ENCODE results near the gene HLA-DOB.

The HLA-DOB gene

DNA sequence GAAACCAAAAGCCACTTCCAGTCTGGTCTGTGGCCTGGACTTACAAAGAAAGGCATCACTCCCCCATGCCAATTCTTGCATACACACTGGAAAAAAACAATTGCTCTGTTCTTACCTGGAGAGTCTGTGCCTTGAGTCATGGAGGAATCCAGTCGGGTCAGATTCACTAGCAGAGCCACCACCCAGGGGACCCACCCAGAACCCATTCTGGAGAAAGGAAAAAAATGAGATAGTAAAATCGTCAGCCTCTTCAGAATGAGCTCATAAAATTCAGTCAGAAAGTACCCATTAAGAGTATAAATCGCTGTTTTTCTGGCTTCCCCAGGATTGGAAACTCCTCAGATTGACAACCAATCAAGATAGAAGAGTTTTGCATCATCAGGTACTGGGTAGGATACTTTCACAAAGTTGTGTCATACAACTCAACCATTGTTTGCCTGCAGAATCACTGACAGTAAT lies at the start of gene HLA-DOB:
TSS of gene HLA-DOB (minus strand) at position 257 of the 459 bp plus-strand sequence. CDS start at position 206, 51 bp downstream.
- peak in 1 of 51 donors; percentile 6 for DNase-seq

DNA sequence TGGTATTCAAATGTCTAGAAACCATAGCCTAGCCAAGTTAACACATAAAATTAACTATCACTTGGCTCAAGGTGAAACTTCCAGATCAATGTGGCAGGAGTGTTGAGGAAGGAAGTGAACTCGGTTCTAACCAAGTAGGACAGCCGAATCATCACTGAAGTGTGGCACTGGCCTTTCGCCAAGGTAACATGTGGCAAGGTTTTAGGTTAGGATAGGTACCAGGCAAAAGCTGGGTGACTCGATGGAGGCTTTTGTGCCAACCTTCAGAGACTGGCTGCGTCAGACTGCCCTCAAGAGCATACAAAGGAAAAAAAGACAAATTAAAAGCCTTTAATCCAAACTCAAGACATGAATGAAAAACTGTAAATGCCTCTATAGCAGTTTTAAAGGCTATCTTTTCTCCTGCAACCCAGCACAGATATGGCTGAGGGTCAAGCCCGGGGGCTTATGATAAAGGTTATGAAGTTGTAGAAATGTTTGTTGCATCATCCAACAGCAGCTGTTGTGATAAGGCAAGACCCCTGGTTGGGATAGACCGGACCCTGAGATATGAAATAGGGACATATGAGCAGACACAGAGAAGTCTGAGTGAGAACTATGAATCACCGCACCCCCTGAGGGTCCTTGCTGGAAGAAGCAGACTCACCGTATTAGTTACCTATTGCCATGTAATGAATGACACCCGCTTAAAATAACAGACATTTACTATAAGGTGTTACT lies 49.1 kb upstream of the HLA-DOB start:
- DNase-seq = no peak

DNA sequence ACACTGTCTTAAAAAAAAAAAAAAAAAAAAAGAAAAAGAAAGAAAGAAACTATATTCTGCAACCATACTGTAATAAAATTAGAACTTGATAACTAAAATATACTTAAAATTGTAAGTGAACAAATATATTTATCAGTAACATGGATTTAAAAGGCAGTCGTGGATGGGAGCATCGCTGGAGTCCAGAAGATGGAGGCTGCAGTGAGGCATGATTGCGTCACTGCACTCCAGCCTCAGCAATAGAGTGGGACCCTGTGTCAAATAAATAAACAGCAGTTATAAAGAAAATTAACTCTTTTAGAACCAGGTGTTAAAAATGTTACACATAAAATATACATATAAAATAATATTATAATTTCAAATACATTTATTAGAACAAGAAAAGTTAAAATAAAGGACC lies 45.9 kb upstream of the HLA-DOB start:
- no peak for DNase-seq

- DNase-seq = no peak
These were observed 43.9 kb upstream of the HLA-DOB start for GRCh38 chr6:32860674-32861073.

DNA sequence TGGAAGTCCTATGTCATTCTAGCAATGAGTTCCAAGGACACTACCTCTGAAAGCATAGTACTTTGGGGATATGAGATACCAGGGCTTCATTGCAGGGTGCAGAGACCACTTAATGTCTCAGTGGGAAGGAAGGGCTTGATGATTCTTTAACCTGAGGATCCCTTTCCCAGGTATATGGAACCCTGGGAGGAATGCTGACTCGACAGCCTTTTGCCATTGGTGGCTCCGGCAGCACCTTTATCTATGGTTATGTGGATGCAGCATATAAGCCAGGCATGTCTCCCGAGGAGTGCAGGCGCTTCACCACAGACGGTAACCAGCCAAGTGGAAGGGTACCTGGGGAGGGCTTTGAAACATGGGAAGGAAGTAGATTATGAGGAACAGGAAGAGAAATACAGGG lies 41.4 kb upstream of the HLA-DOB start:
- no peak for DNase-seq

GRCh38 chr6:32857156-32857891 lies 40.5 kb upstream of the HLA-DOB start:
- DNase-seq = no peak

DNA sequence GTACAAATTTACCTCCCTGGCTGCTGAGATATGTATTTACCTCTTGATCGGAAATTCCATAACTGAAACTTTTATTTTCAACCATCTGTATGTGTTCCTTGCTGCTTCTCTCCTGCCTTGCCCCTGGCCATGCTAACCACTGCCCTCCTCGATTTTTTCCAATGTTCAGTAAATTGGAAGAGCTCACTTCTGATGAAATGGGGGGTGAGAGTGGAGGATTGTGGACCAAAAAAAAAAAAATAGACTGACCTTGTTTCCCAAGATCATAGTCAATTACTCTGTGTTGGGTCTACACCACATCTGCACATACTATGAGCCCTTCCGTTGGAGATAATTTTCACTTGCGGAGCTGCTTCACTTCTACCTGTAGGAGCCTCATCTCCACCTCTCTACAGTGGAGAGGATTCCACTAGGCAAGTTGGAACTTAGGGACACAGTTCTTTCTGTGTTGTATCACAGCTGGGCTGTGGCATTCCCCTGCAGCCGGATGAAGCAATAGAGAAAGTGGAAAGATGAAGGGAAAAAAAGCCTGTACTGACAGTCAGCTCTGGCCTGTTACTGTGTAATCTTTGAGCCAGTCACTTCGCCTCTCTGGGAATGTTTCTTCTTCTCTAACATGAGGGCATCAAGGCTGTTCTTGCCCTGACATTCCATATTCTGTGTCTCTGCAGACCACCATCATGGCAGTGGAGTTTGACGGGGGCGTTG lies 38.8 kb upstream of the HLA-DOB start:
- no peak for DNase-seq

GRCh38 chr6:32854376-32855178 lies 37.8 kb upstream of the HLA-DOB start:
- peak in 20 of 51 donors; percentile 10 to 80 (median 56) for DNase-seq

DNA sequence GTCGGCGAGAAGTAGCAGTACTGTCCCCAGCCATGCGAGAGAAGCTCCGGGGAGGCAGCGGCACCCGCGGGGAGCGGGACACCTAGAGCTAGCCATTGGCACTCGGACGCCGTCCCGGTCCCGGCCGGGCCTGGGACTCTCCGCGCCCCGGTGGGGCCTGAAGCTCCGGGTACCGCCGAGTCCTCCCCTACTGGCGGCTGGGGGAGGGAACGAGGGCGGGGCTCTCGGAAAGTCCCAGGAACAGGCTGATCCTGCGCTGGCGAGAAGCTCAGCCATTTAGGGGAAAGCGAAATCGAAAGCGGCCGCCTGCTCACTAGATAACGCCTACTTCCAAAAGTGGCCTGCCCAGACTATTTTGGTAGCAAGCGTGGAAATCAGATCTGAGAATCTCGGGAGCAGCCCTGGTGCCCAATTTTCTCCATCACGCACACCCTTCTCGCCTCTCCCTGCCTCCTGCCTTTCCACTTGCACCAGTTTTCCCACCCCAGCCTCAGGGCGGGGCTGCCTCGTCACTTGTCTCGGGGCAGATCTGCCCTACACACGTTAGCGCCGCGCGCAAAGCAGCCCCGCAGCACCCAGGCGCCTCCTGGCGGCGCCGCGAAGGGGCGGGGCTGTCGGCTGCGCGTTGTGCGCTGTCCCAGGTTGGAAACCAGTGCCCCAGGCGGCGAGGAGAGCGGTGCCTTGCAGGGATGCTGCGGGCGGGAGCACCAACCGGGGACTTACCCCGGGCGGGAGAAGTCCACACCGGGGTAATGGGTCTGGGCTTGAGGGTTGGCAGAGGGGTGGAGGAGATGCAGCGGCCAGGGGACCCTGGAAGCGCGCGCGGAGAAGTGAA lies 37.0 kb upstream of the HLA-DOB start, which contains the start of the genes PSMB9 and TAP1:
TSS of gene PSMB9 (plus strand) at position 652 of the 835 bp plus-strand sequence. CDS start at position 690, 38 bp downstream.
TSS of gene TAP1 (minus strand) at position 164 of the 835 bp plus-strand sequence. CDS start at position 96, 68 bp downstream.
- peak; percentile 57 to 99 (median 93) for DNase-seq

- DNase-seq = peak in 40 of 51 donors; percentile 28 to 82 (median 58)
These were observed 36.2 kb upstream of the HLA-DOB start for GRCh38 chr6:32852844-32853540.

DNA sequence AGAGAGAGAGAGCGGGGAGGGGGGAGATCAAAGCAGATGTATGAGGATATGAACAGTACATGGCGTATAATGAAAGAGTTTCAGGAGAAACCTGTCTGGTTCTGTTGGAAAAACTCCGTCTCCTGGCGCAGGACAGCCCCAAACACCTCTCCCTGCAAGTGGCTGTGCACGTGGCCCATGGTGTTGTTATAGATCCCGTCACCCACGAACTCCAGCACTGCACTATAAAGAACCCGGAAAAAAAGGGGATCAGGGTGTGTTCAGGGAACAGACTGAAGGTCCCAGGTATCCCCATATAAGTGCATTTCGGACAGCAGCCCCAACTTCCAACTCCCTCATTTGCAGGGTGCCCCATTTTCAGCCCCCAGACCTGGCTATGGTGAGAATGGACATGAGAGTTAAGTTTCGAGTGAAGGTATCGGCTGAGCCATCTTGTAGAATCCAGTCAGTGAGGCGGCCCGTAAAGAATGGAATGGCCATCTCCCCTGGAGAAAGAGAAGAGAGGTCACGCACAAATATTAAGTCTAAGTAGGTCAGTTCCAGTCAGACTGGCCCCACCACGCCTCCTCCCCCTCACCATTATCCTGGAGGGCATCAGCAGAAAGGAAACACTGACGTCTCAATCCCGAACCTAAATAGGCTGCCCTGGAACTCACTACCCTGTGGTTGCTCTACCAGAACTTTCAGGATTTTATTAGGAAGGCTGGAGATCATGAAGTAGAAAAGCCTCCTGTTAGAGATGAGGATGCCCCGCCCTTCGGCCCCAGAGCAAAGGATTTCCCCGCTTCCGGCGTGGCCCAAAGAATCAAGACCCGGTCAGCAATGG lies 35.4 kb upstream of the HLA-DOB start:
- peak in 7 of 51 donors; percentile 21 to 46 (median 31) for DNase-seq

DNA sequence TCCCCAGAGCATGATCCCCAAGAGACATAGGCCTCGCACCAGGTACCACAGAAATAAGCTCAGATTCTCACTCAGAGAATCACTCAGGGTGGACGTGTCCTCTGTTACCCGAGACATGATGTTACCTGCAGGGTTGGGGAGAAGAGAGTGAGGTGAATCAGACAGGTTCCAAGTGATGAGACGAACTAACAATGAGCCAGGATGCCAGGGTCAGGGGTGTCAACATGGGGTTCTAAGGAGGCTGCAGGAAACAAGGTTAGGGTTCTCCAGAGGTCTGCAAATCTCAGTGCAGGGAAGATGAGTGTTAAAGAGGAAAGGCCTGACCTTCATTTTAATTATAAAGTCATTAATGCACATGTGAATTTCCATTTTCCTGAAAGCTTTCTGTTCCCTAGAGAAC lies 34.2 kb upstream of the HLA-DOB start:
- DNase-seq = no peak

- DNase-seq = no peak
These were observed 32.3 kb upstream of the HLA-DOB start for GRCh38 chr6:32849126-32849525.

DNA sequence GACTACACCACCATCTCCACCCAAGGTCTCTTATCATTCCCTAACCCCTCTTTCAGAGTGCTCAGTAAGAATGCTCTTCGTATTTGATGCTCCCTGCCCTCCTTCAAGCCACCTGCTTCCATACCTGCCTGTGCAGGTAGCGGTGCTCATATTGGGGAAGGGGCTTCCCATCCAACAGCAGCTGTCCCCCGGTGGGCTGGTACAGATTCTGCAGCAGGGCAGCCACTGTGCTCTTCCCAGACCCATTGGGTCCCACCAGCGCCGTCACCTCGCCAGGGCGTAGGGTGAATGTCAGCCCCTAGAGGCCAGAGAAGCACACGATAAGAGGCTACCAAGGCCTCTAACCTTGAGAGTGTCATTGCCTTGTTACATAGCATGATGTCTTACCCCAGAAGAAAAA lies 31.0 kb upstream of the HLA-DOB start:
- no peak for DNase-seq

- no peak for DNase-seq
These were observed 30.2 kb upstream of the HLA-DOB start for GRCh38 chr6:32847004-32847403.

DNA sequence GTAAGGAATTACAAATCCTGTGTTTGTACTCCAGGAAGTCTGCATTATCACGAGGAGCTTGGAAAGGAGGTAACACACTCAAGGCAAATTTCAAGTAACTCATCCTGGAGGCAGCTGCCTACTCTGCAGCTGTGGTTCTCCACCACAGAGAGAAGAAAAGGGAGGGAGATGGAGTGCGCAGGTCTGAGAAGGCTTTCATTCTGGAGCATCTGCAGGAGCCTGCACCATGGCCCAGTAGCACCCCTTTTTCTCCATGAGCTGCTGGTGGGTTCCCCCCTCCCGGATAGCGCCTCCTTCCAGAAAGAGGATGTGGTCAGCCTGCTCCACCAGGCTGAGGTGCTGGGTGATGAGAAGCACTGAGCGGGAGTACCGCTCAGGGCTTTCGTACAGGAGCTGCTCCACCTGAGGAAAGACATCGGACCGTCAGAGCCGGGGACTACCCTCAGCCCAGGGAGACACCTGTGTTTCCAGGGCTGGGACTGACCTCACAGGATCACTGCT lies 28.6 kb upstream of the HLA-DOB start:
- peak in 8 of 51 donors; percentile 5 to 27 (median 12) for DNase-seq

- DNase-seq = no peak
These were observed 28.1 kb upstream of the HLA-DOB start for GRCh38 chr6:32844839-32845383.

All from hypothalamus (tissue), 51 donors.